Stimulated activated CD4-positive, alpha-beta T cell treated with anti-CD3 and anti-CD28 coated beads, TNF-alpha, amount 100 ng/mL, for 4 hours (primary cell): ENCODE data around the gene DNAI1.
"Not testable (repeated sequence)": the region's sequence is repeated elsewhere in the genome, so short reads cannot be mapped to it uniquely, and the experiment has no call there.

Experiments
- DNase-seq, 3 experiments: peaks; one replicate each; pipeline ENCODE4 v3.0.0-alpha.2; 2020; ENCODE audit warnings: low read depth in 3 of 3

Gene DNAI1

GRCh38 chr9:34458013-34458958 is at the start of gene DNAI1, which contains the start of gene FAM219A:
Gene DNAI1, plus strand, starts transcription at chr9:34458805. Its CDS starts 201 bp downstream, at chr9:34459006.
Gene FAM219A, minus strand, starts transcription at chr9:34458570. Its CDS starts 307 bp downstream, at chr9:34458263.
- peak; percentile 97 to 98 (median 98) for DNase-seq

- no peak for DNase-seq
Observed at GRCh38 chr9:34409154-34409553, 49.5 kb upstream of the DNAI1 start.

- DNase-seq: no peak
Observed at GRCh38 chr9:34412336-34412735, 46.3 kb upstream of the DNAI1 start.

- DNase-seq: no peak
Observed at GRCh38 chr9:34413231-34413852, 45.3 kb upstream of the DNAI1 start.

- DNase-seq: no peak
Observed at GRCh38 chr9:34417734-34418133, 40.9 kb upstream of the DNAI1 start.

- DNase-seq: no peak
Observed at GRCh38 chr9:34419716-34420504, 38.7 kb upstream of the DNAI1 start.

- no peak for DNase-seq
Observed at GRCh38 chr9:34426347-34427074, 32.1 kb upstream of the DNAI1 start.

GRCh38 chr9:34428325-34428958 is 30.2 kb upstream of the DNAI1 start:
- DNase-seq: no peak

- DNase-seq: no peak
Observed at GRCh38 chr9:34430843-34431437, 27.7 kb upstream of the DNAI1 start.

- DNase-seq: no peak
Observed at GRCh38 chr9:34431667-34432066, 26.9 kb upstream of the DNAI1 start.

- peak; percentile 18 to 41 (median 35) for DNase-seq
Observed at GRCh38 chr9:34437006-34437925, 21.3 kb upstream of the DNAI1 start.

GRCh38 chr9:34437926-34438307 is 20.7 kb upstream of the DNAI1 start:
- DNase-seq: not testable (repeated sequence)

GRCh38 chr9:34438465-34438864 is 20.1 kb upstream of the DNAI1 start:
- not testable (repeated sequence) for DNase-seq

GRCh38 chr9:34440017-34440416 is 18.6 kb upstream of the DNAI1 start:
- DNase-seq: no peak

- DNase-seq: no peak
Observed at GRCh38 chr9:34442770-34443169, 15.8 kb upstream of the DNAI1 start.

GRCh38 chr9:34443533-34443932 is 15.1 kb upstream of the DNAI1 start:
- no peak for DNase-seq

- no peak for DNase-seq
Observed at GRCh38 chr9:34443976-34444375, 14.6 kb upstream of the DNAI1 start.

- no peak for DNase-seq
Observed at GRCh38 chr9:34446468-34446891, 12.1 kb upstream of the DNAI1 start.

GRCh38 chr9:34446951-34447350 is 11.7 kb upstream of the DNAI1 start:
- no peak for DNase-seq
